Adrenal gland (tissue), 12 donors: Measurements from ENCODE around the gene G6PC2. TPM values are rescaled to one million over a fixed set of nuclear protein-coding genes. Genes with fewer than 3 reads are reported as not detected.
"Not testable (repeated sequence)": the region's sequence is repeated elsewhere in the genome, so short reads cannot be mapped to it uniquely, and the experiment has no call there.

Source experiments
- DNase-seq, 7 donors: peaks; one replicate each; pipeline ENCODE4 v3.0.0-alpha.2; 2019 to 2020
- H3K27ac ChIP-seq, 5 donors: fragments of 200-600 bp; sonication (generic) in 4 of 5; 1 replicate in 3 of 5; 2 replicates in 2 of 5; pipeline versions ENCODE4 v1.5.1 to v1.8.0; 2016 to 2020; ENCODE audit warnings: mild to moderate bottlenecking in 1 of 5
- H3K27me3 ChIP-seq: fragments of 200-600 bp; 2 replicates; pipeline ENCODE4 v1.8.0; 2021
- H3K36me3 ChIP-seq, 2 donors: fragments of 200-600 bp; replicated peaks in 1 of 2; 1 replicate in 1 of 2; 2 replicates in 1 of 2; pipeline versions ENCODE4 v1.5.1 to v1.8.0; 2018 to 2022
- H3K4me1 ChIP-seq, 2 donors: fragments of 200-600 bp; replicated peaks in 1 of 2; 1 replicate in 1 of 2; 2 replicates in 1 of 2; pipeline versions ENCODE4 v1.5.1 to v1.8.0; 2018 to 2021
- H3K4me3 ChIP-seq, 4 donors: fragments of 200-600 bp; sonication (generic) in 3 of 4; one replicate each; pipeline ENCODE4 v1.5.1; 2016 to 2018
- H3K9me3 ChIP-seq, 3 donors: fragments of 200-600 bp; sonication (generic) in 1 of 3; replicated peaks in 1 of 3; 1 replicate in 2 of 3; 2 replicates in 1 of 3; pipeline versions ENCODE4 v1.5.1 to v1.8.0; 2016 to 2021
- POLR2A ChIP-seq, 2 donors: fragments of 450-650 bp; IDR thresholded peaks; one replicate each; pipeline ENCODE4 v1.6.1; 2017; ENCODE audit warnings: antibody characterized with exemption in 2 of 2, mild to moderate bottlenecking in 2 of 2, moderate library complexity in 1 of 2
- WGBS, 4 donors: extraction: QIAGEN DNeasy Blood & Tissue Kit in 2 of 4; methylation state at CpG; one replicate each; pipeline versions ENCODE4 v1.1.5 to v1.1.7; 2013 to 2017; 5-methylcytosine and 5-hydroxymethylcytosine counted together
- intact Hi-C, 2 donors: fragments of 100-400 bp; cut with DNase I; formaldehyde crosslinking; loops; one replicate each; pipeline versions ENCODE4 v1.14.1 to v1.15.0; 2022 to 2023
- polyA plus RNA-seq, 3 donors: library from polyadenylated mRNA; stranded (reverse); fragments of 200-250 nt in 2 of 3; fragments of 350-450 nt in 1 of 3; fragmentation: Illumina TruSeq in 1 of 3; extraction: RNeasy Lipid Tissue Mini Kit (QIAGEN cat#74804) in 1 of 3; gene quantifications; one replicate each; pipeline ENCODE4 v1.2.3, GENCODE V29; 2013 to 2014
- total RNA-seq, 9 donors: library from RNA; depleted of rRNA in 4 of 9; stranded (reverse); fragments of >200 nt in 4 of 9; fragments of 120-200 nt in 1 of 9; fragmentation: NEBNext Ultra II Directional in 1 of 9; extraction: Animal tissue kit (Norgen Biotek cat#: 25700) in 1 of 9; gene quantifications; one replicate each; pipeline versions ENCODE4 v1.1.0 to v1.2.4, GENCODE V29; 2013 to 2023
- TF ChIP-seq, protein P1 (sequence below), 6 experiments: fragments of 450-650 bp in 4 of 6; fragments of 200-600 bp in 2 of 6; sonication (generic) in 1 of 6; IDR thresholded peaks; 1 replicate in 5 of 6; 2 replicates in 1 of 6; pipeline versions ENCODE4 v1.5.1 to v1.8.0; 2016 to 2021; ENCODE audit warnings: antibody characterized with exemption in 6 of 6, mild to moderate bottlenecking in 2 of 6, moderate library complexity in 1 of 6
- donor health status: healthy with polysubstance abuse.
- donor health status: Bipolar disorder and iron deficiency.
- donor health status: DM: yes; HTN: yes; CAD: no.
- donor health status: DM: no; HTN: no; CAD: no.
- donor health status: DM: no; HTN: no; CAD: no.
- donor health status: DM: yes; HTN: yes; CAD: no.

G6PC2 gene
- total and polyA plus RNA-seq, 12 donors = 0.06 to 0.17 TPM; not detected in 10

DNA sequence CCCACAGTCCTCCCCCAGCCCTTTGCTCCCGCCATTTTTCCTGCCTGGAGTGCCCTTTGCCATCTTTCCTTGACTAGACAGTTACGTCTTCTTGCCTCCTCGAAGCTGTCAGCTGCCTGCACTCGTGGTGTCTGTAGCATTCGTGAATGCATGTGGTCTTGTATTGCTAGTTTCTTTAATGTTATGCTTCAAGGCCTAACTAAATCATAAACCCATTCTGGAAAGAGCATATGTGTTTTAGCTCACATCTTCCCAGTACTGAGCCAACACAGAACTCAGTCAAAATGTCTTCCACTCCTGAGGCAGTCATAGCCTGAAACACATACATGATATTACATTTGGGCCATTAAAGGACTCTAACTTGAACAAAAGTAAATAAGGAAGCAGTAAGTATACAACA, 46.4 kb upstream of the G6PC2 start:
- H3K4me3 ChIP-seq = no peak overlapping the region
- H3K9me3 ChIP-seq = no peaks in the 10 kb centered on the region
- WGBS, 4 donors = 95 to 97% (median 96%) methylated on average over 5 of the region's 5 CpGs
- no peaks in the 10 kb centered on the region for H3K36me3 ChIP-seq
- H3K27me3 ChIP-seq = no peaks in the 10 kb centered on the region
- intact Hi-C loops = no loop called here
- no peak for DNase-seq
- H3K4me1 ChIP-seq = peaks cover 3 to 4% of the 10 kb centered on the region in 2 donors
- TF ChIP-seq, protein P1, sequence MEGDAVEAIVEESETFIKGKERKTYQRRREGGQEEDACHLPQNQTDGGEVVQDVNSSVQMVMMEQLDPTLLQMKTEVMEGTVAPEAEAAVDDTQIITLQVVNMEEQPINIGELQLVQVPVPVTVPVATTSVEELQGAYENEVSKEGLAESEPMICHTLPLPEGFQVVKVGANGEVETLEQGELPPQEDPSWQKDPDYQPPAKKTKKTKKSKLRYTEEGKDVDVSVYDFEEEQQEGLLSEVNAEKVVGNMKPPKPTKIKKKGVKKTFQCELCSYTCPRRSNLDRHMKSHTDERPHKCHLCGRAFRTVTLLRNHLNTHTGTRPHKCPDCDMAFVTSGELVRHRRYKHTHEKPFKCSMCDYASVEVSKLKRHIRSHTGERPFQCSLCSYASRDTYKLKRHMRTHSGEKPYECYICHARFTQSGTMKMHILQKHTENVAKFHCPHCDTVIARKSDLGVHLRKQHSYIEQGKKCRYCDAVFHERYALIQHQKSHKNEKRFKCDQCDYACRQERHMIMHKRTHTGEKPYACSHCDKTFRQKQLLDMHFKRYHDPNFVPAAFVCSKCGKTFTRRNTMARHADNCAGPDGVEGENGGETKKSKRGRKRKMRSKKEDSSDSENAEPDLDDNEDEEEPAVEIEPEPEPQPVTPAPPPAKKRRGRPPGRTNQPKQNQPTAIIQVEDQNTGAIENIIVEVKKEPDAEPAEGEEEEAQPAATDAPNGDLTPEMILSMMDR (IDR thresholded peaks at IDR 0.05) = no peak
- no peak for TF ChIP-seq POLR2A (IDR thresholded peaks at IDR 0.05)
- no peak overlapping the region for H3K27ac ChIP-seq

DNA sequence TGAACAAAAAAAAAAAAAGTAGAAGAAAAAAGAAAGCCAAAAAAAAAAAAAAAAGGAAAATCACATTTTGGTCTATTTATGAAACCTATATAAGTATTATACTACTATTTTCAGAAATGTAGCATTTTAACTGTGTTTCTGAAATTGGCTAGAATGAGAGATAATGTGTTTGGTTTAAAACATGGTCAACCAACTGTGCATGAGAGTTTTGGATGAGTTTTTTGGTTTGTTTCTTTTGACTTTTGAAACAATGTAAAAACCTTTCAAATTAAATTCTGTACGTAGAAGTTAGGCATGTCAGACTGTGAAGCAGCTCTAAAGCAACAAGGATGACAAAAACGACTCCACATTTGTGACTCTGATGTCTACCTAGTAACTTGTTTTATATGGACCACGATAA, 45.5 kb upstream of the G6PC2 start:
- Histone ChIP-seq H3K27me3 (no peaks in the 10 kb centered on the region), H3K27ac (no peak overlapping the region), H3K4me3 (no peak overlapping the region), H3K9me3 (no peaks in the 10 kb centered on the region), H3K36me3 (no peaks in the 10 kb centered on the region), H3K4me1 (no peaks in the 10 kb centered on the region)
- 95 to 96% (median 95%) methylated on average over 3 of the region's 3 CpGs for WGBS, 4 donors
- TF ChIP-seq, protein P1 (IDR thresholded peaks at IDR 0.05) = no peak
- TF ChIP-seq POLR2A (IDR thresholded peaks at IDR 0.05) = no peak
- intact Hi-C loops = no loop called here
- DNase-seq = no peak

DNA sequence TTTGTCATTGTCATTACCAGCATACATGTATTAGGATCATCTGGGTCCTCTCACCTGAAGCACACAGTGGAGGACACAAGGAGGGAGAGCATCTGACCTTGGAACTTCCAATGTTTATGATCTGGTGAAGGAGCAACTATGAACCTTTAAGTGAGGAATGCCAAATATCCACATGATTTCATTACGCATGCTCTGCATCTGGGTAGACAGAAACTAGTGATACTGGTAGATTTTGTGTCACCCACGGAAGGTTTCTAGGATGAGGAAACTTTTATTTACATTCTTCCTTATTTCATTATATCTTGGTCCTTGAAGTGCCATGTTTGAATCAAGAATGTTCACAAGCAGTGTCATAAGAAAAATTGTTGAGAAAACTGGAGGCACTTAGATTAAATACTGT, 42.9 kb upstream of the G6PC2 start:
- WGBS, 4 donors = 92 to 100% (median 98%) methylated on average over 2 of the region's 2 CpGs
- no peak for TF ChIP-seq POLR2A (IDR thresholded peaks at IDR 0.05)
- TF ChIP-seq, protein P1 (IDR thresholded peaks at IDR 0.05) = no peak
- H3K4me1 ChIP-seq = no peaks in the 10 kb centered on the region
- no peaks in the 10 kb centered on the region for H3K9me3 ChIP-seq
- intact Hi-C loops = no loop called here
- H3K27me3 ChIP-seq = no peaks in the 10 kb centered on the region
- H3K4me3 ChIP-seq = no peak overlapping the region
- H3K36me3 ChIP-seq = peaks cover 0 to 9% of the 10 kb centered on the region in 2 donors
- H3K27ac ChIP-seq = no peak overlapping the region
- DNase-seq = no peak

DNA sequence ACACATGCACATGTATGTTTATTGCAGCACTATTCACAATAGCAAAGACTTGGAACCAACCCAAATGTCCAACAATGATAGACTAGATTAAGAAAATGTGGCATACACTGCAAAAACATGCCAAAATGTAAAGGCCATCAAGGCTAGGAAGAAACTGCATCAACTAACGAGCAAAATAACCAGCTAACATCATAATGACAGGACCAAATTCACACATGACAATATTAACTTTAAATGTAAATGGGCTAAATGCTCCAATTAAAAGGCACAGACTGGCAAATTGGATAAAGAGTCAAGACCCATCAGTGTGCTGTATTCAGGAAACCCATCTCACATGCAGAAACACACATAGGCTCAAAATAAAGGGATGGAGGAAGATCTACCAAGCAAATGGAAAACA, 33.9 kb upstream of the G6PC2 start:
- WGBS, 4 donors = 92 to 100% (median 98%) methylated on average over 1 of the region's 1 CpG
- H3K4me1 ChIP-seq, intact Hi-C loops, H3K27me3 ChIP-seq, H3K4me3 ChIP-seq, H3K27ac ChIP-seq, DNase-seq, H3K9me3 ChIP-seq: not testable (repeated sequence)
- H3K36me3 ChIP-seq = peaks cover 0 to 14% of the 10 kb centered on the region in 2 donors

DNA sequence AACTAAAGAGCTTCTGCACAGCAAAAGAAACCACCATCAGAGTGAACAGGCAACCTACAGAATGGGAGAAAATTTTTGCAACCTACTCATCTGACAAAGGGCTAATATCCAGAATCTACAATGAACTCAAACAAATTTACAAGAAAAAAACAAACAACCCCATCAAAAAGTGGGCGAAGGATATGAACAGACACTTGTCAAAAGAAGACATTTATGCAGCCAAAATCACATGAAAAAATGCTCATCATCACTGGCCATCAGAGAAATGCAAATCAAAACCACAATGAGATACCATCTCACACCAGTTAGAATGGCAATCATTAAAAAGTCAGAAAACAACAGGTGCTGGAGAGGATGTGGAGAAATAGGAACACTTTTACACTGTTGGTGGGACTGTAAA, 30.7 kb upstream of the G6PC2 start:
- DNase-seq, H3K27me3 ChIP-seq, H3K4me3 ChIP-seq, H3K4me1 ChIP-seq, H3K36me3 ChIP-seq, H3K27ac ChIP-seq, intact Hi-C loops, H3K9me3 ChIP-seq: not testable (repeated sequence)
- WGBS, 4 donors = 90 to 100% (median 95%) methylated on average over 1 of the region's 1 CpG

DNA sequence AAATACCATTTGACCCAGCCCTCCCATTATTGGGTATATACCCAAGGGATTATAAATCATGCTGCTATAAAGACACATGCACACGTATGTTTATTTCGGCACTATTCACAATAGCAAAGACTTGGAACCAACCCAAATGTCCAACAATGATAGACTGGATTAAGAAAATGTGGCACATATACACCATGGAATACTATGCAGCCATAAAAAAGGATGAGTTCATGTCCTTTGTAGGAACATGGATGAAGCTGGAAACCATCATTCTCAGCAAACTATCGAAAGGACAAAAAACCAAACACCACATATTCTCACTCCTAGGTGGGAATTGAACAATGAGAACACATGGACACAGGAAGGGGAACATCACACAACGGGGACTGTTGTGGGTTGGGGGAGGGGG, 30.3 kb upstream of the G6PC2 start:
- H3K9me3 ChIP-seq, H3K4me1 ChIP-seq, H3K27ac ChIP-seq, intact Hi-C loops, H3K36me3 ChIP-seq, H3K27me3 ChIP-seq, DNase-seq, H3K4me3 ChIP-seq: not testable (repeated sequence)
- 94 to 98% (median 97%) methylated on average over 4 of the region's 4 CpGs for WGBS, 4 donors
